D721Med (cell line): Measurements from ENCODE around the gene DLD.
"Not testable (repeated sequence)": the region's sequence is repeated elsewhere in the genome, so short reads cannot be mapped to it uniquely, and the experiment has no call there.

ENCODE experiments used
- DNase-seq: peaks from one replicate; pipeline ENCODE4 v3.0.0; 2011; ENCODE audit warnings: low spot score; ENCODE audit not compliant: insufficient read length
- FAIRE-seq: peaks from 2 replicates; lab custom pipeline; 2011; peaks lifted over from hg19 to GRCh38; lab: Jason Lieb, UNC
- TF ChIP-seq, protein P1 (sequence below): IDR thresholded peaks from 2 replicates; pipeline ENCODE4 v1.5.1; 2012; ENCODE audit warnings: mild to moderate bottlenecking, control low read depth; ENCODE audit not compliant: insufficient read depth; ENCODE audit errors: missing control alignments

DLD gene

DNA sequence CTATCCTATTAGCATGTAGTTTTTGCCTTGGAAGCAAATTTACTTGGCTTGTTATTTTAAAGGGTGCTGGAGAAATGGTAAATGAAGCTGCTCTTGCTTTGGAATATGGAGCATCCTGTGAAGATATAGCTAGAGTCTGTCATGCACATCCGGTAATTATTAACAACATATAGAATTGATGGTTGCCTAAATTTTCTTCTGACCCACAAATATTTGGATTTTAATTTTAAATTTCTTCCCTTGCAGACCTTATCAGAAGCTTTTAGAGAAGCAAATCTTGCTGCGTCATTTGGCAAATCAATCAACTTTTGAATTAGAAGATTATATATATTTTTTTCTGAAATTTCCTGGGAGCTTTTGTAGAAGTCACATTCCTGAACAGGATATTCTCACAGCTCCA is 28.0 kb downstream of the DLD start:
- no peak for FAIRE-seq
- TF ChIP-seq, protein P1, sequence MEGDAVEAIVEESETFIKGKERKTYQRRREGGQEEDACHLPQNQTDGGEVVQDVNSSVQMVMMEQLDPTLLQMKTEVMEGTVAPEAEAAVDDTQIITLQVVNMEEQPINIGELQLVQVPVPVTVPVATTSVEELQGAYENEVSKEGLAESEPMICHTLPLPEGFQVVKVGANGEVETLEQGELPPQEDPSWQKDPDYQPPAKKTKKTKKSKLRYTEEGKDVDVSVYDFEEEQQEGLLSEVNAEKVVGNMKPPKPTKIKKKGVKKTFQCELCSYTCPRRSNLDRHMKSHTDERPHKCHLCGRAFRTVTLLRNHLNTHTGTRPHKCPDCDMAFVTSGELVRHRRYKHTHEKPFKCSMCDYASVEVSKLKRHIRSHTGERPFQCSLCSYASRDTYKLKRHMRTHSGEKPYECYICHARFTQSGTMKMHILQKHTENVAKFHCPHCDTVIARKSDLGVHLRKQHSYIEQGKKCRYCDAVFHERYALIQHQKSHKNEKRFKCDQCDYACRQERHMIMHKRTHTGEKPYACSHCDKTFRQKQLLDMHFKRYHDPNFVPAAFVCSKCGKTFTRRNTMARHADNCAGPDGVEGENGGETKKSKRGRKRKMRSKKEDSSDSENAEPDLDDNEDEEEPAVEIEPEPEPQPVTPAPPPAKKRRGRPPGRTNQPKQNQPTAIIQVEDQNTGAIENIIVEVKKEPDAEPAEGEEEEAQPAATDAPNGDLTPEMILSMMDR = no peak
- DNase-seq = no peak

GRCh38 chr7:107920048-107920772 is 29.2 kb downstream of the DLD start:
- TF ChIP-seq, protein P1 = no peak
- FAIRE-seq = no peak
- no peak for DNase-seq

GRCh38 chr7:107921826-107922225 is 30.8 kb downstream of the DLD start:
- FAIRE-seq = not testable (repeated sequence)

DNA sequence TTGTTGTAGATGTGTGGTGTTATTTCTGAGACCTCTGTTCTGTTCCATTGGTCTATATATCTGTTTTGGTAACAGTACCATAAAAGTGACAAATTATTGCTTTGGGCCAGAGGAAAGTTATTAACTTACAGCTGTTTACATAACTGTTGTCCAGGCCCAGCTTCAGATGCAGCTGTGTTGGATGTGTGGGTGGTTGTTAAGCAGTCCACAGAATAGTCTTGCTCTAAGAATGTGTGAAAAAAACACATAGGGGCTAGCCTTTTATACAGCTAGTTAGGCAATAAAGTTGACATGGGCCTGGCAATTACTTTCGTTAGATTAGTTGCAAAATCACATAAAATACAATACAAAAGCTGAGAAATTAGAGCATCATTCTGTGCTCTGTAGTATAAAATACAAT is 31.9 kb downstream of the DLD start:
- TF ChIP-seq, protein P1 = no peak
- FAIRE-seq (no peak), DNase-seq (no peak)

More at GRCh38 chr7:107921826-107922225, 30.8 kb downstream of the DLD start:
- DNase-seq = not testable (repeated sequence)

DNA sequence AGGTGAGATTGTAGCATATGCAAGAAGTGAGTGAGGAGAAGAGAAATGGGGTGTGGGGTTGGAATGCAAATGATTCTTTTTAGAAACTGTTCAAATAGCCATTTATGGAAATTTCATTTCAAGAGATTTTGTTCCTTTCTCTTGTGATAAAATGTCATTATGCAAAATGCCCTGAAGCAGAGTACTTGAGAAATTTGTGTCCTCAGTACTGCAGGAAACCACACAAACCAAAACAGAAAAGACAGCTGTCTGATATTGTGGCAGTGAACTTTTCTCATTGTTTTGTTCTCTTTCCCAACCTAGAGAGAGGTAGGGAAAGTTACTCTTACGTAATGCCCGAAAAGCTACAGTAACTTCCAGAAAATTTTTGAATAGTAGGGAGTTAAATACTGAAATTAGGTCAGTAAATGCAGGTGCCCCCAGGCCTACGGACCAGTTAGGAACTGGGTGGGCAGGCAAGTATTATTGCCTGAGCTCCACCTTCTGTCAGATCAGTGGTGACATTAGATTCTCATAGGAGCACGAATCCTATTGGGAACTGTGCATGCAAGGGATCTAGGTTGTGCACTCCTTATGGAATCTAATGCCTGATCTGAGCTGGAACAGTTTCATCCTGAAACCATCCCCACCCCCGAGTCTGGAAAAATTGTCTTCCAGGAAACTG is 34.0 kb downstream of the DLD start:
- TF ChIP-seq, protein P1 = no peak
- FAIRE-seq (no peak), DNase-seq (no peak)

DNA sequence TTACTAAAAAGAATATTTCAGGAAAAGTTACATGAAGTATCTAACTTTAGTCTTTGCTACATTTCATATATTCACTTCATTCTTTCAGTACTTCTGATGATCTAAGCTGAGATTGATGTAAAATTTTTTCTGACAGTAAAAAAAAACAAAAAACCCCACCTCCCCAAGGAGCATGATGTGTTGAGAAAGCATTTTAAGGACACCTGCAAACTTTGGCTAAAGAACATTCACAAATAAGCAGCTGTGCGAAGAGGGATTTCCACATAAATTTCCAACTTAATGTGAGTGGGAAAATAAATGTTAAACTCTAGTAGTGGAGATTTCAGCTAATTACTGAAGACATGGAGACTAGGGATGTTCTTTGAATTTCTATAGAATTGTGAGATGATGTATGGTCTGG is 35.5 kb downstream of the DLD start:
- no peak for FAIRE-seq
- DNase-seq = no peak
- TF ChIP-seq, protein P1 = no peak

DNA sequence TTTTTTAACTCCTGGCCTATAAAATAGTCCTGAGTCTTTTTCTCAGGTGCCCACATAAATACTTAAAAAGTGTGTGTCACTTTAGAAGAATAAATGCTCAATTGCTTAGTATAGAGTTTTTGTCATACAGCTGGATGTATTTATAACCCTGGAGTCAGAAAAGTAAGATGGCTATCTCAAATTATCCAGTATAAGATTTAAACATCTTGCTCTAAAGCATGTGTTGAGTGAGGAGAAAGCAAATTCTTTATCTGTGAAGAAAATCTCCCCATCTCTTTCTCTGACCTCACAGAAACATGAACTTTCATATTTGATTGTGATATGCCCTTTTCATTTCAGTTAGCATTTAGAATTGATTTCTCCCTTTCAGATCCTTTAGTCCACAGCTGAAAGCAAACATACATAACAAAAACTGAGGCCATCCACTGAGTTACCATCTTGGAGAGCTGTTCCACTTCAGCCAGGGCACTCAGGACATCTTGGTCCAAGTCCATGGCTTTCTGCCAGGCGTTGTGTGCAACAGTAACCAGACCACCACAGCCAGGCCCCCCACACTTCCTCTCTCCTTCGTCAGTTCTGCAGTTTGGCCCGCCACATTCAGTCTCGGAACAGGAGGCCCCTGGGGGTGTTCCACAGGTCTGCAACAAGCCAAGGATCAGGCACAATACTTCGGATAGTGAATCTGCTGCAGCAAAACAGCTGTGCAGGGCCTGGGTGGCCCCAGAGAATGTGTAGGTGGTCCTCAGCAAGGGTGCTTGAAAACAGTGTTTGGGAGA is 40.9 kb downstream of the DLD start:
- FAIRE-seq (no peak), DNase-seq (no peak)
- TF ChIP-seq, protein P1 = no peak
